ENCODE measurements around the gene ADD2.

ADD2 gene

DNA sequence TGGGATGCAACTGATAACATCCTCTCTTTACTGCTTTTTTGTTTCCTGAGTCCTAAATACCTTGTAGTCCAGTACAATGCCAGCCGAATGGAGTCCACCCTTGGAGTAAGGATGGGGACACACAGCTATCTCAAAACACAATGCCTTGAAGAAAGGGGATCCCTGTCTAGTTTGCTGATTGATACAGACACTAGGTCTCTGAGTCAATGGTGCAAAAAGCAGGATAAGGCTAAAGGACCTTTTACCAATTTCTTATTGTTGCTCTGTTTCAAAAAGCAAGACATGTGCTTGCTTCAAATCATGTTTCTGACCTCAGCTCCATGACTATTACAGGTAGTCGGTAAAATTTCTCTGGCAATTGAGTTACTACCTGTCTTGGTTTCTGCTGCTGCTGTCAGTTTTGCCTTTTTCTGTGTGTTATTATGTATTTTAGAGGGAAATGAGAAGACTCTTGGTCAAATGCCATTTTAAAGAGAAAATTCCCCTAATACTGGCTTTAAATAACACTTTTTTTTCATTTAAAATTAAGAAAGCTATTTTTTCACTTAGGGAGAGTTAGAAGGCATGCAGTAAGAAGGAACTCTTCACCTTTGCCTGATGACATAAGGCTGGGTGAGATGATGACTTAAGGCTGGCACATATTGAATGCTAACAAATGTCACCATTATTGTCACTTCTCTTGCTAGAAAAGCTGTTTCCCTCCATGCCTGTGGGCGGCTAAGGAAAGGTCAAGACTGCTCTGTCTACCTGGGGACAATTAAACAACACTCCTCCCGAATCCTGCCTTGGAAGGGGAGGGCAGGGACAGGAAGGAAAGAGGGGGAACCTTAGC lies 27.4 kb upstream of the ADD2 start:
- H3K9me3 ChIP-seq (ENCODE audit: control extremely low read depth in 1 of 5, control insufficient read depth in 4 of 5, insufficient read depth in 2 of 5, low read depth in 1 of 5, low read length in 4 of 5), result peaks cover 0 to 6% (median 0%) of the 10 kb centered on the region in 5 experiments
- no peaks in the 10 kb centered on the region for H3K36me3 ChIP-seq (ENCODE audit: control insufficient read depth in 4 of 4, insufficient read depth in 4 of 4, low read length in 3 of 4)
- H3K4me3 ChIP-seq (ENCODE audit: control insufficient read depth in 1 of 7, extremely low read depth in 1 of 7, insufficient read depth in 4 of 7, low read depth in 2 of 7, low read length in 6 of 7), result no peak overlapping the region
- POLR2A ChIA-PET, result no interaction called here
- CTCF ChIA-PET, result interaction anchor here (0.6 to 1.6 kb wide), 4 partner anchors 10 to 202 kb away, joined by 3 read pairs; no protein-coding TSS in a partner anchor
- peaks cover 0 to 3% (median under 1%) of the 10 kb centered on the region in 4 experiments for H3K4me1 ChIP-seq (ENCODE audit: control extremely low read depth in 1 of 4, control insufficient read depth in 4 of 4, insufficient read depth in 4 of 4, low read length in 3 of 4)
- no peak overlapping the region for H3K27ac ChIP-seq (ENCODE audit: insufficient read depth in 1 of 2, low read depth in 1 of 2, low read length in 2 of 2, poor library complexity in 1 of 2, severe bottlenecking in 2 of 2)
- WGBS (ENCODE audit: insufficient coverage), result 95% methylated on average over 3 of the region's 4 CpGs
- DNase-seq, result no peak
- peaks cover 15 to 49% (median 35%) of the 10 kb centered on the region in 5 experiments for H3K27me3 ChIP-seq (replicated peaks in 2 of 5; ENCODE audit: control insufficient read depth in 4 of 5, insufficient read depth in 5 of 5, low read length in 4 of 5)

DNA sequence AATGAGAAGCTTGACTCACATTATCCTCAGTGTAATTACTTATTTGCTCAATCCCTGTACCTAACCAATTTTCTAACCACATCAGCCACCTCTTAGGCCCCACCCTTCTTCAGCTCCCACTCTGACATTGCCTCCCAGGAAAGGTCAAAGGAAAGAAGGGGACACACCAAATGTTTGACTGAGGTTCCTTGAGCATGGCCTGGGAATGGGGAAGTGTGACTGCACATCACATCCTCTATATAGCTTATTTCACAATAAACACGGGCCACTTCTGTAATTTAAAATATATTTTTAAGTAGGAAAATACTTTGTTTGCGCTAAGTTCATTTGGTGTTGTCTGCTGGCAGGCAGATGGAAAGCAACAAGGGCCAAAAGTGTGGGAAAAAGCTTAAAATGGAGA lies 25.4 kb upstream of the ADD2 start:
- Histone ChIP-seq H3K36me3 (ENCODE audit: control insufficient read depth in 4 of 4, insufficient read depth in 4 of 4, low read length in 3 of 4) (no peaks in the 10 kb centered on the region), H3K4me1 (ENCODE audit: control extremely low read depth in 1 of 4, control insufficient read depth in 4 of 4, insufficient read depth in 4 of 4, low read length in 3 of 4) (peaks cover 0 to 15% (median 6%) of the 10 kb centered on the region in 4 experiments), H3K27me3 (replicated peaks in 2 of 5; ENCODE audit: control insufficient read depth in 4 of 5, insufficient read depth in 5 of 5, low read length in 4 of 5) (peaks cover 21 to 64% (median 40%) of the 10 kb centered on the region in 5 experiments), H3K9me3 (ENCODE audit: control extremely low read depth in 1 of 5, control insufficient read depth in 4 of 5, insufficient read depth in 2 of 5, low read depth in 1 of 5, low read length in 4 of 5) (no peaks in the 10 kb centered on the region), H3K4me3 (ENCODE audit: control insufficient read depth in 1 of 7, extremely low read depth in 1 of 7, insufficient read depth in 4 of 7, low read depth in 2 of 7, low read length in 6 of 7) (no peak overlapping the region), H3K27ac (ENCODE audit: insufficient read depth in 1 of 2, low read depth in 1 of 2, low read length in 2 of 2, poor library complexity in 1 of 2, severe bottlenecking in 2 of 2) (no peak overlapping the region)
- CTCF ChIA-PET, result interaction anchor here (0.7 to 1.4 kb wide), 3 partner anchors 70 to 129 kb away, joined by 3 read pairs; no protein-coding TSS in a partner anchor
- DNase-seq, result peak in 2 of 3 donors; percentile 32 to 43
- POLR2A ChIA-PET, result no interaction called here
- 100% methylated on average over 1 of the region's 2 CpGs for WGBS (ENCODE audit: insufficient coverage)

GRCh38 chr2:70790136-70790828 lies 22.3 kb upstream of the ADD2 start, which contains the start of gene FIGLA:
FIGLA (minus strand) TSS chr2:70790643; CDS start chr2:70790638, 5 bp downstream.
- Histone ChIP-seq H3K9me3 (ENCODE audit: control extremely low read depth in 1 of 5, control insufficient read depth in 4 of 5, insufficient read depth in 2 of 5, low read depth in 1 of 5, low read length in 4 of 5) (no peaks in the 10 kb centered on the region), H3K4me3 (ENCODE audit: control insufficient read depth in 1 of 7, extremely low read depth in 1 of 7, insufficient read depth in 4 of 7, low read depth in 2 of 7, low read length in 6 of 7) (peak within 1 kb of the TSS in 4 of 7 experiments; percentile 11 to 56 (median 46)), H3K36me3 (ENCODE audit: control insufficient read depth in 4 of 4, insufficient read depth in 4 of 4, low read length in 3 of 4) (no peaks in the 10 kb centered on the region), H3K27ac (ENCODE audit: insufficient read depth in 1 of 2, low read depth in 1 of 2, low read length in 2 of 2, poor library complexity in 1 of 2, severe bottlenecking in 2 of 2) (no peak within 1 kb of the TSS), H3K27me3 (replicated peaks in 2 of 5; ENCODE audit: control insufficient read depth in 4 of 5, insufficient read depth in 5 of 5, low read length in 4 of 5) (peaks cover 31 to 78% (median 41%) of the 10 kb centered on the region in 5 experiments), H3K4me1 (ENCODE audit: control extremely low read depth in 1 of 4, control insufficient read depth in 4 of 4, insufficient read depth in 4 of 4, low read length in 3 of 4) (peaks cover 0 to 15% (median 6%) of the 10 kb centered on the region in 4 experiments)
- POLR2A ChIA-PET, result no interaction called here
- CTCF ChIA-PET, result interaction anchor here (0.7 to 4.4 kb wide), 17 partner anchors 9 to 488 kb away, joined by 3 to 32 read pairs (median 4); partner anchors contain the start of gene FAM136A
- 2% methylated on average over 44 of the region's 69 CpGs for WGBS (ENCODE audit: insufficient coverage)
- DNase-seq, result no peak

- POLR2A ChIA-PET, result no interaction called here
Observed at GRCh38 chr2:70789304-70790135, 21.5 kb upstream of the ADD2 start.

DNA sequence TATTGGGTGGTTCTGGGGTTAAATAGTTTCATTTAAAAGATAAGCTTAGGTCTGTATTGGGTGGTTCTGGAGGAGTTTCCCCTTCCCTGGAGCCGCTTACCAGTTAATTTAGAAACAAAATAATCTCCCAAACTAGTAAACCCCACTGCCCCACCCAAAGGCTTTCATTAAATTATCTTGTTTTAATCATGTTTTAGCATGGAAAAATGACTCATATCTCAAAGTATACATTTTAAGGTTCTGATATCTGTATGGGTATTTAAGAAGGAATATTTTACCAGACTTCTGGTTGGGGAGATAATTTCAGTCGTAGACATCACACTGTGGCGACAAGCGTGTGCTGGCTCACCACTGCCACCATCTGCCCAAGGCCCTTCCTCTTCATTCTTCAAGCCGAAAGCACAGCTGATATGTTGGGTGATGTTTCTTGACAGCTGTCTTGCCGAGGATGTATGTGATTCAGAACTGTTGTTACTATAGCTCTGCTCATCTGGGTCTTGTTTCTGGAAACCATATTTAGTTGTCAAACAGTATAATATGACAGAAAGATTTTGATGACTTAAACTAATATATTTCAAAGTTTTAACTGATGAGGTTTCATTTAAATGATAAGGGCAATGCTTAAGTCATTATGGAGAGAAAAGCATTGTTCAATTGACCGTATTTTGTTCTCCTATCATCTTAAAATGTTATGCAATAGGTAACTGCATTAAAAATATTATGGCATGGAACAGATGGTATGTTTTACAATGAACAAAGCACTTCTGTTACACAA lies 17.3 kb upstream of the ADD2 start:
- Histone ChIP-seq H3K4me1 (ENCODE audit: control extremely low read depth in 1 of 4, control insufficient read depth in 4 of 4, insufficient read depth in 4 of 4, low read length in 3 of 4) (peaks cover 0 to 11% (median 5%) of the 10 kb centered on the region in 4 experiments), H3K27ac (ENCODE audit: insufficient read depth in 1 of 2, low read depth in 1 of 2, low read length in 2 of 2, poor library complexity in 1 of 2, severe bottlenecking in 2 of 2) (no peak overlapping the region), H3K36me3 (ENCODE audit: control insufficient read depth in 4 of 4, insufficient read depth in 4 of 4, low read length in 3 of 4) (no peaks in the 10 kb centered on the region), H3K9me3 (ENCODE audit: control extremely low read depth in 1 of 5, control insufficient read depth in 4 of 5, insufficient read depth in 2 of 5, low read depth in 1 of 5, low read length in 4 of 5) (no peaks in the 10 kb centered on the region), H3K4me3 (ENCODE audit: control insufficient read depth in 1 of 7, extremely low read depth in 1 of 7, insufficient read depth in 4 of 7, low read depth in 2 of 7, low read length in 6 of 7) (no peak overlapping the region), H3K27me3 (replicated peaks in 2 of 5; ENCODE audit: control insufficient read depth in 4 of 5, insufficient read depth in 5 of 5, low read length in 4 of 5) (peaks cover 16 to 42% (median 30%) of the 10 kb centered on the region in 5 experiments)
- POLR2A ChIA-PET, result no interaction called here
- DNase-seq, result peak; percentile 57 to 80 (median 75)
- CTCF ChIA-PET, result interaction anchor here (0.6 to 3.0 kb wide), 12 partner anchors 9 to 482 kb away, joined by 3 to 16 read pairs (median 4); partner anchors contain the start of gene ADD2
- WGBS (ENCODE audit: insufficient coverage), result no CpG with 5 or more reads among the region's 7 CpGs

More at GRCh38 chr2:70789304-70790135, 21.5 kb upstream of the ADD2 start:
- CTCF ChIA-PET, result interaction anchor here (0.7 to 4.4 kb wide), 28 partner anchors 8 to 487 kb away, joined by 3 to 32 read pairs (median 3); partner anchors contain the start of genes ADD2 and FAM136A
- H3K36me3 ChIP-seq (ENCODE audit: control insufficient read depth in 4 of 4, insufficient read depth in 4 of 4, low read length in 3 of 4), result no peaks in the 10 kb centered on the region
- no peak overlapping the region for H3K27ac ChIP-seq (ENCODE audit: insufficient read depth in 1 of 2, low read depth in 1 of 2, low read length in 2 of 2, poor library complexity in 1 of 2, severe bottlenecking in 2 of 2)
- peak overlapping the region in 4 of 7 experiments; percentile 11 to 56 (median 46) for H3K4me3 ChIP-seq (ENCODE audit: control insufficient read depth in 1 of 7, extremely low read depth in 1 of 7, insufficient read depth in 4 of 7, low read depth in 2 of 7, low read length in 6 of 7)
- WGBS (ENCODE audit: insufficient coverage), result 3% methylated on average over 32 of the region's 33 CpGs
- DNase-seq, result peak; percentile 75 to 83 (median 82)
- peaks cover 0 to 15% (median 6%) of the 10 kb centered on the region in 4 experiments for H3K4me1 ChIP-seq (ENCODE audit: control extremely low read depth in 1 of 4, control insufficient read depth in 4 of 4, insufficient read depth in 4 of 4, low read length in 3 of 4)
- peaks cover 30 to 74% (median 38%) of the 10 kb centered on the region in 5 experiments for H3K27me3 ChIP-seq (replicated peaks in 2 of 5; ENCODE audit: control insufficient read depth in 4 of 5, insufficient read depth in 5 of 5, low read length in 4 of 5)
- no peaks in the 10 kb centered on the region for H3K9me3 ChIP-seq (ENCODE audit: control extremely low read depth in 1 of 5, control insufficient read depth in 4 of 5, insufficient read depth in 2 of 5, low read depth in 1 of 5, low read length in 4 of 5)

GRCh38 chr2:70784320-70784719 lies 16.3 kb upstream of the ADD2 start:
- Histone ChIP-seq H3K4me1 (ENCODE audit: control extremely low read depth in 1 of 4, control insufficient read depth in 4 of 4, insufficient read depth in 4 of 4, low read length in 3 of 4) (peaks cover 0 to 2% (median under 1%) of the 10 kb centered on the region in 4 experiments), H3K27ac (ENCODE audit: insufficient read depth in 1 of 2, low read depth in 1 of 2, low read length in 2 of 2, poor library complexity in 1 of 2, severe bottlenecking in 2 of 2) (no peak overlapping the region), H3K27me3 (replicated peaks in 2 of 5; ENCODE audit: control insufficient read depth in 4 of 5, insufficient read depth in 5 of 5, low read length in 4 of 5) (peaks cover 11 to 35% (median 26%) of the 10 kb centered on the region in 5 experiments), H3K9me3 (ENCODE audit: control extremely low read depth in 1 of 5, control insufficient read depth in 4 of 5, insufficient read depth in 2 of 5, low read depth in 1 of 5, low read length in 4 of 5) (no peaks in the 10 kb centered on the region), H3K36me3 (ENCODE audit: control insufficient read depth in 4 of 4, insufficient read depth in 4 of 4, low read length in 3 of 4) (no peaks in the 10 kb centered on the region), H3K4me3 (ENCODE audit: control insufficient read depth in 1 of 7, extremely low read depth in 1 of 7, insufficient read depth in 4 of 7, low read depth in 2 of 7, low read length in 6 of 7) (no peak overlapping the region)
- POLR2A ChIA-PET, result no interaction called here
- CTCF ChIA-PET, result interaction anchor here (0.6 to 3.0 kb wide), 9 partner anchors 9 to 481 kb away, joined by 3 to 16 read pairs (median 4); partner anchors contain the start of gene ADD2
- DNase-seq, result no peak
- no CpG with 5 or more reads among the region's 2 CpGs for WGBS (ENCODE audit: insufficient coverage)

Data from common myeloid progenitor, CD34-positive (primary cell).